GM15510 (cell line): ENCODE results near the gene SETD6.

ENCODE experiments used
- POLR2A ChIP-seq: IDR thresholded peaks from 3 replicates; pipeline ENCODE4 v1.6.1; 2011; ENCODE audit warnings: borderline replicate concordance; ENCODE audit not compliant: insufficient read length; ENCODE audit errors: extremely low read depth

The SETD6 gene

DNA sequence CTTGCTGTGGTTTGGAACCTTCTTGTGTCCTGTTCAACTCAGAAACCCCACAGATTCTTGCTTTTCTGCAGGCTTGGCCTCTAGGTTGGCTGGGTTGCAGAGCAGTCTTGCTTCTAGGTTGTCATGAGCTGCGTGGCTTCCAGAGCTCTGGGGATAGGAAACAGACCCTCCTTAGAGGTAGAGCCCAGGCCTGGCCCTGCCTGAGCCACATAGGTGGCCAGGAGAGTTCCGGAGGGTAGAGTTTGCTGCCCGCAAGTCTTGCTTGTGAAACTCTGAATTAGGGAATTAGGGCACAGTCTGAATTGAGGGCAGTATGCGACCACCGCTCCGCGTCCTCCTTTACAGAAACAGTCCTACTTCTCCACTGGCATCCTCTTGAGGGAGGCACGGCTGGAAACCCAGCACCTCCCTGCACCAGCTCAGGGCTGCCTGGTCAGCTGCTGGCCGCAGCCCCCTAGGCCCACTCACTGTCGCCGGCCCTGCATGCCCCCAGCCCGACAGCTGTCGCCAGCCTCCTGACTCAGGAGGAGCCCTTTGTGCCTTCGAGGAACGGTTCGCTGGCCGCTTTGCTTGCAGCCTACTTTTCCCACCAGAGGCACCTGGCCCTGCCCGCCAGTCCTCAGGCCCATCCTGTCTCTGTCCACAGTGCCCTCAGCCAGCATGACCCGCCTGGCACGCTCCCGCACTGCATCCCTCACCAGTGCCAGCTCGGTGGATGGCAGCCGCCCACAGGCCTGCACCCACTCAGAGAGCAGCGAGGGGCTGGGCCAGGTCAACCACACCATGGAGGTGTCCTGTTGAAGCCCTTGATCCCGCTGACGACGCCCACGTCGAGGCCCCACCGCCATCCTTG lies 4.3 kb upstream of the SETD6 start:
- no peak for TF ChIP-seq POLR2A

DNA sequence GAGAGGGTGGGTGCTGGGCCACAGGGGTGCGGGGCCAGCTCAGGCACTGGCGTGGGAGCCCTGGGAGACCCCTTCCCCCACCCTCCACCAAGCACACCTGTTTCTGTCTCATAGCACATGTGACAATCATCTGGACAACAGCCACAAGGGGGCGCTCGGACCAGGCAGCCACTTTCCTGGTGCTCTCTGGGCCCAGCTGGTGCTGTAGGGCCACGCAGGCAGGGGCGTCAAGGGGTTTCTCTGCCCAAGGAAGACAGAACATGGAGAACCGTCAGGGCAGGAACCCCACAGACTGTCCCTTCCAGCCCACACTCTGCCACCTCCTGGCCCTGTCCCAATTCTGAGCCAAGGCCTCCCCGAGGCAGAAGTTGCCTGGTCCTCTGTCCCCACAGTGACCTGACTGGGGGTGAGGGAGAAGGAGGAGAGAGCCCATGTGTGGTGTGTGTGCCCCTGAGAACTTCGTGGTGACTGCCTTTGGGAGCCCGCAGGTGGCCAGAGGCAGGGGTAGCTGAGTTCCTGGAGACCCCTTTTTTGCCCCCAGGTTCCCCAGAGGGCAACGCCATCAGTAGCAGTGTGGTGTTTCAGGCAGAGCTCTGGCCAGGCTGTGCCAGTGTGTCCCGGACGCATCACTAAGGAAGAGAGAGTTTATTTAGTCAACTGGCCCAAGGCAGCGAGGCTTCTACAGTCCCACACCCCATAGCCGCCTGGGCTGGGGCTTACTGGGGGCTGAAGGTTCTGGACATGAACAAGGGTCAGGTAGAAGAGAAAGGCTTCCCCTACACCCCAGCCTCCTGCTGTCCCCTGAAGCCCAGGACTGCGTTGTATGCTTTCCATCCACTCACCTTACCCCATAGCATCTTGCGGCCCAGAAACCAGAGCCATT lies 3.1 kb upstream of the SETD6 start:
- no peak for TF ChIP-seq POLR2A

DNA sequence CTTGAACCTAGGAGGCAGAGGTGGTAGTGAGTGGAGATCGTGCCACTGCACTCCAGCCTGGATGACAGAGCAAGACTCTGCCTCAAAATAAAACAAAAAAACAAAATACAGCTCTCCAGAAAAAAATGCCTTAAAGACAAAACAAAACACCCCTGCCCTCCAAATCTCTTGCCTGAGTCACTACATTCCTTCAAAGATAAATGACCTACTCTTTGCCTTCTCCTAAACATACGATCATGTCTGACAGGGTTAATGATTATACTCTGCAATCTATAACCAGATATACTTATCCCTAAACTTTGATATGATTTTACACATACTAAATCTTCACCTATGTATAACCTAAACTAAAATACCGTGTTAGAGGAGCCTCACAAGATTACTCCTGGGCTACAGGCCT lies 1.4 kb upstream of the SETD6 start:
- no peak for TF ChIP-seq POLR2A

DNA sequence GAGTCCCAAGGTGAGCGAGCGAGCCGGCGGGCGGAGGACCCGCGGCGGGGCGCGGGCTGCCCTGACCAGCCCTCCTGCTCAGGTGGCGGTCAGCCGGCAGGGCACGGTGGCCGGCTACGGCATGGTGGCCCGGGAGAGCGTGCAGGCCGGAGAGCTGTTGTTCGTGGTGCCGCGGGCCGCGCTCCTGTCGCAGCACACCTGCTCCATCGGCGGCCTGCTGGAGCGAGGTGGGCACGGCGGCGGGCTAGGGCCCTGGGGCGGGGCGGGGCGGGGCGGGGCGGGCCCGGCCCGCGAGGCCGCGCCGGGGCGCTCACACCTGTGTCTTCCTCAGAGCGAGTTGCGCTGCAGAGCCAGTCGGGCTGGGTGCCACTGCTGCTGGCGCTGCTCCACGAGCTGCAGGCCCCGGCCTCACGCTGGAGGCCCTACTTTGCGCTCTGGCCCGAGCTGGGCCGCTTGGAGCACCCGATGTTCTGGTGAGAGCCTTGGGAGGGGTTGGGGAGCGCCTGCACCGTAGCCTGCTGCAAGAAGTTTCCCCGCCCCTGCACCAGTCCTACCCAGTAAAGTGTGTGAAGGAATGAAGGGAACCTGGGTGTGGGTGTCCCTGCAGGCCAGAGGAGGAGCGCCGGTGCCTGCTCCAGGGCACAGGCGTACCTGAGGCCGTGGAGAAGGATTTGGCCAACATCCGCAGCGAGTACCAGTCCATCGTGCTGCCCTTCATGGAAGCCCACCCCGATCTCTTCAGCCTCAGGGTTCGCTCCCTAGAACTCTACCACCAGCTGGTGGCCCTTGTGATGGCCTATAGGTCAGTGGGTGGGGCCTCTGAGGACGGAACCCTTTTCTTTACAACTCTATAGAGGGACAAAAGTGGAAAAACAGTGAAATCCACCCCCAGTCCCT lies 802 bp downstream of the SETD6 start:
- no peak for TF ChIP-seq POLR2A

DNA sequence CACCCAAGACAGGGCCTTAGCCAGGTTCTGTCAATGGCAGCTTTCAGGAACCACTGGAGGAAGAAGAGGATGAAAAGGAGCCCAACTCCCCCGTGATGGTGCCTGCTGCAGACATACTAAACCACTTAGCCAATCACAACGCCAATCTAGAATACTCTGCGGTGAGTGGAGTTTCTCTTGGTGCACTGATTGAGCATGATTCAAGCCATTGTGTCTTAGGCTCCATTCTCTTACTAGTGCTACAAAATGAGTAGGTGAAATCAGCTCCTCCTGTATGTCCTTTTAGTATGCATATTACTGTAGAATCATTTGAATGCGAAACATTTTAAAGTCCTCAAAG lies 1.4 kb downstream of the SETD6 start:
- TF ChIP-seq POLR2A = no peak

DNA sequence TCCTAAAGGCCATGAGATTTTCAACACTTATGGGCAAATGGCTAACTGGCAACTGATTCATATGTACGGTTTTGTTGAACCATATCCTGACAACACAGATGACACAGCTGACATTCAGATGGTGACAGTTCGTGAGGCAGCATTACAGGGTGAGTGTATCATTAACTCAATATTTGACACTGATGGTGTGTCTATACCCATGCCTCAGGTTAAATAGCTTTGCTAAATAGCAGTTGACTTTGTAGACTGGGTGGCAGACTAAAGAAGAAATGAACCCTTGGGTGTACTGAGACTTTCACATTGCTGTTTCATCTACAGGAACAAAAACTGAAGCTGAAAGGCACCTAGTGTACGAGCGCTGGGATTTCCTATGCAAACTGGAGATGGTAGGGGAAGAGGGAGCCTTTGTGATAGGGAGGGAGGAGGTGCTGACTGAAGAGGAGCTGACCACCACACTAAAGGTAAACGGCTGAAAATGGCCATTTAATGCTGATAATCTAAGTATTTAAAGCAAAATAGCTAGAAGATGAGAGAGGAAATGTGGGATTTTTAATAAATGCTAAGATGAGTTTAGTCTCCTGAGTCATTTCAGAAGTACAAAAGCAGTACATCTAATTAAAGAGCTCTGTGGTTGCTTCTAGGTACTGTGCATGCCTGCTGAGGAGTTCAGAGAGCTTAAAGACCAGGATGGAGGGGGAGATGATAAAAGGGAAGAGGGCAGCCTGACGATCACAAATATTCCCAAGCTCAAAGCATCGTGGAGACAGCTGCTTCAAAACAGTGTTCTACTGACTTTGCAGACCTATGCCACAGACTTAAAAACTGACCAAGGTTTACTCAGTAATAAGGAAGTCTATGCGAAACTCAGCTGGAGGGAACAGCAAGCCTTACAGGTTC lies 3.0 kb downstream of the SETD6 start:
- no peak for TF ChIP-seq POLR2A

DNA sequence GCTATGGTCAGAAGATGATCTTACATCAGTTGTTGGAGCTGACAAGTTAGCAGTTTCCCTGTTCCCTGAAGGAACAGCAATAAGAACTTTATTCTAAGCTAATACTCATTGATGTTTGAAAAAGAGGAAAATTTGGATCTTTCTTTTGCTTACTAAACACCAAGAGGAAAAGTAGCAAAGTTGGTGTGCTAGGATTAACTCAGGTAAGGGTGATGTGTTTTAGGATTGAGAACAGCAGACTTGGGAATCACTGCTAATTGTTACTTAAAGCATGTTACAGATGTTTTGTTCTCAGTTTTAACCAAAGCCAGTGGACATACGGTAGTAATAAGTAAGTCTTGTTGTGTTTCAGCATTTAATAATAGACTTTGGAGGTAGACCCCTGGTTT lies 3.7 kb downstream of the SETD6 start:
- TF ChIP-seq POLR2A = no peak

DNA sequence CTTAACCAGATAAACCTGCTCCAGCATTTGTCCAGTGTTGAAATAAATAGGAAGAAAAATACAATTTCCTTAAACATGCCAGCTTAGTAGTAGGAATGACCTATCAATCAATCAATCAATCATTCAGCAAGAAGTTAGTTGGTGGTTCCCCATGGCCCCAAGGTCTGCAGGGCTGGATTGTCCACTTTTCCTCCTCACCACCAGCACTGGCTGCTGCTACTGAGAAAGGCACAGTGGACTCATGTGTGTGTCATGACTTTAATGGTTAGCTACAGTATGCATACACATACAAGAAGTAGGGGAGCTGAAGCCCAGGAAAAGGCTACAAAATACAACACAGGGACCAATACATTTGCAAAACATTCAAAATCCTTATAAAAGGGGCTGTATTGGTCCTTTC lies 4.4 kb downstream of the SETD6 start:
- TF ChIP-seq POLR2A = no peak

DNA sequence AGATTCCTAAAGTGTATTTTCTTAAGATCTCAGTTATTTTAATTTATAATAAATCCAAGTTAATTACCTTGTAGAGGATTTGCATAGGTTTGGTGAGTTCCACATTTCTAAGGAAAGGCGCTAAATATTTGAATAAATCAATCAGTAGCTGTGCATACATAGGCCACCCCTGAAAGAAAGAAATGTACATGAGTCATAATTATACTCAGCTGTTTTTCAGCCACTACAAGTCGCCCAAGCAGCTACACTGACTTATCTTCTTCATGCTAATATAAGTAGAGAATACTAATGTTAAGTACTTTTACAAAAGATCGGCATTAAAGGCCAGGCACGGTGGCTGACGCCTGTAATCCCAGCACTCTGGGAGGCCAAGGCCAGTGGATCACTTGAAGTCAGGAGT lies 14.9 kb downstream of the SETD6 start:
- TF ChIP-seq POLR2A = no peak

DNA sequence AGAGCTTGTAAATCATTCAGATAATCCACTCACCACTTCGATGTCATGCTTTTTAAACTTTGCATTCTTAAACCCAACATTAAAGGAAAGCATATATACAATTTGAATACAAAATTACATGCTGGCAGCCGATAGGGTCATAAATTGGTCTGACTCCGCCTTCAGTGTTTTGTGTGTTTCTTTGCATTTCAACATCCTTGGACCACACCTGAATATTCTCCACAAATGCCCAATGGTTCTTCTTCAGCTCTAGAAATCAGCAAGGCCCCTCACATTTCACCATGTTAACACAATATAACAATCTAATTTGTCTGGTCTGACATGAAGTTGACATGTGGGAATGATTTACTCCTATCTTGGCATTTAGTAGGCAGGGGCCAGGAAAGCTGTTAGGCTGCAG lies 17.1 kb downstream of the SETD6 start:
- TF ChIP-seq POLR2A = no peak

DNA sequence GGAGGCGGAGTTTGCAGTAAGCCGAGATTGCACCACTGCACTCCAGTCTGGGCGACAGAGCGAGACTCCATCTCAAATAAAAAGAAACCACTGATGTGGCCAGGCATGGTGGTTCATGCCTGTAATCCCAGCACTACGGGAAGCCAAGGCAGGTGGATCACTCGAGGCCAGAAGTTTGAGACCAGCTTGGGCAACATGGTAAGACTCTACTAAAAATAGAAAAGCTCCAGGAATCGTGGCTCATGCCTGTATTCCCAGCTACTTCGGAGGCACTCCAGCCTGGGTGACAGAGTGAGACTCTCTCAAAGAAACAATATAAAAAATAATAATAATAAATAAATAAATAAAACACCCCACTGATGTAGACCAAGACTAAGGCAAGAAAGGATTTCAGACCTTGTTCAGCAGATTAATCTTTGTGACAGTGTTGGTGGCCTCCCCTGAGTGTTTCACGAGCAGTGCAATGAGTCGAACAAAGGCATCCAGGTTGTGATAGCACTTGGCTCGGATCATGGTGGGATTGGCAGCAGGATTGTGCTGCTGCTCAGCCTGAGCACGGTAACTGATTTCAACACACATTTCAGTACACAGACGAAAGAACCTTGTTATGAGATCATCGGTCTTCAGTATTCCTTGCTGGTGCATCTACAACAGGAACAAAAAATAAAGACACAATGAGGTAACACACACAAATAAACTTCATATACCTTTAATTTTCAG lies 18.6 kb downstream of the SETD6 start:
- TF ChIP-seq POLR2A = no peak

DNA sequence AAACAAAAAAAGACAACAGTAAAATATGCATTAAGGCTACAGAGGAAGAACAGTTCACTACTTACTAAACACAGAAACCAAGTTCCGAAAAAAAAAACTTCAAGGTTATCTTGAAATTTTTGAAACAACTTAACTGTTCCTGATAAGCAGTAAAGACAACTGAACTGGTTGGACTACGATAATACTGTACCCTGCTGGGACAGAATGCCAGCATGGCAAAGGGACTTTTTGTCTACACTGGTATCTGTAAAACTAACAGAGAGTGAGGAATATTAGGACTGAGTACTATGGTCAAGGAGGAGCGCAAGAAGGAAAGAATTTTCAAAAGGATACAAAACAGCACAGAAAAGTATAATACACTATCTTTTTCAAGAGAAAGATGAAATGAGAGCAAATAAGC lies 19.8 kb downstream of the SETD6 start:
- no peak for TF ChIP-seq POLR2A

DNA sequence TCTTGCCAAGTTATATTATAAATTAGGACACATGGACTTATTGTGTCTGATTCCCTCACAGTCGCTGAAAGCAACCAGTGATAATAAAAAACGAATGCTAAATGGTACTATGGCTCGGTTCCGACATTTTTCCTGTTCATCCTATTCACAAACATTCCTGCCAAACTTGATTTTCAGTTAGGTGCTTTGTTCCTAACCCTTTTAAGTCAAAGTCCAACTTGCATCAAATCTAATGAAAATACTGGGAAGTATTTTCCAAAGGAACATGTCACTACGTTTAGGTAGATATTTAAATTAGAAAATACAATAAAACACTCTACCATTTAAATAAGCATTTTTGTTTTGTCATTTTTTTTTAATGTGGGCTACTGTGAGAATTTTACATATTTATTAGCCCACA lies 21.0 kb downstream of the SETD6 start:
- TF ChIP-seq POLR2A = no peak
